Liver (tissue), 3 donors: ENCODE data around the gene TNFRSF1B.

Experiments
- FOXA1 ChIP-seq: IDR thresholded peaks from 2 replicates; pipeline ENCODE4 v1.6.1; 2016; ENCODE audit warnings: antibody characterized with exemption
- GABPA ChIP-seq, 2 donors: IDR thresholded peaks in 1 of 2; conservative IDR thresholded peaks in 1 of 2; 2 replicates each; pipeline ENCODE4 v1.6.1; 2016; ENCODE audit warnings: antibody characterized with exemption in 2 of 2, mild to moderate bottlenecking in 1 of 2, moderate library complexity in 1 of 2
- HNF4A ChIP-seq, 2 donors: conservative IDR thresholded peaks; 2 replicates each; pipeline ENCODE4 v1.6.1; 2016; ENCODE audit warnings: antibody characterized with exemption in 2 of 2, mild to moderate bottlenecking in 2 of 2
- RXRA ChIP-seq, 2 donors: IDR thresholded peaks; 2 replicates each; pipeline ENCODE4 v1.6.1; 2017 to 2018; ENCODE audit warnings: antibody characterized with exemption in 2 of 2, mild to moderate bottlenecking in 1 of 2
- SP1 ChIP-seq: IDR thresholded peaks from 2 replicates; pipeline ENCODE4 v1.6.1; 2018; ENCODE audit warnings: antibody characterized with exemption, mild to moderate bottlenecking
- TAF1 ChIP-seq: conservative IDR thresholded peaks from 2 replicates; pipeline ENCODE4 v1.6.1; 2016; ENCODE audit warnings: antibody characterized with exemption, mild to moderate bottlenecking
- YY1 ChIP-seq: IDR thresholded peaks from 2 replicates; pipeline ENCODE4 v1.6.1; 2016; ENCODE audit warnings: antibody characterized with exemption, mild to moderate bottlenecking
- TF ChIP-seq, protein P1 (sequence below): fragments of 150-350 bp; IDR thresholded peaks from 2 replicates; pipeline ENCODE4 v1.5.1; 2017; ENCODE audit warnings: improper control_type of control experiment, low read depth, low read length; ENCODE audit not compliant: missing input control
- TF ChIP-seq, protein P2 (sequence below): IDR thresholded peaks from 2 replicates; pipeline ENCODE4 v1.6.1; 2016; ENCODE audit warnings: antibody characterized with exemption
- TF ChIP-seq, protein P3 (sequence below): IDR thresholded peaks from 2 replicates; pipeline ENCODE4 v1.6.1; 2016; ENCODE audit warnings: antibody characterized with exemption
- TF ChIP-seq, protein P4 (sequence below): IDR thresholded peaks from 2 replicates; pipeline ENCODE4 v1.6.1; 2016; ENCODE audit warnings: antibody characterized with exemption, mild to moderate bottlenecking
- donor health status: healthy.
- donor health status: healthy.

DNA sequence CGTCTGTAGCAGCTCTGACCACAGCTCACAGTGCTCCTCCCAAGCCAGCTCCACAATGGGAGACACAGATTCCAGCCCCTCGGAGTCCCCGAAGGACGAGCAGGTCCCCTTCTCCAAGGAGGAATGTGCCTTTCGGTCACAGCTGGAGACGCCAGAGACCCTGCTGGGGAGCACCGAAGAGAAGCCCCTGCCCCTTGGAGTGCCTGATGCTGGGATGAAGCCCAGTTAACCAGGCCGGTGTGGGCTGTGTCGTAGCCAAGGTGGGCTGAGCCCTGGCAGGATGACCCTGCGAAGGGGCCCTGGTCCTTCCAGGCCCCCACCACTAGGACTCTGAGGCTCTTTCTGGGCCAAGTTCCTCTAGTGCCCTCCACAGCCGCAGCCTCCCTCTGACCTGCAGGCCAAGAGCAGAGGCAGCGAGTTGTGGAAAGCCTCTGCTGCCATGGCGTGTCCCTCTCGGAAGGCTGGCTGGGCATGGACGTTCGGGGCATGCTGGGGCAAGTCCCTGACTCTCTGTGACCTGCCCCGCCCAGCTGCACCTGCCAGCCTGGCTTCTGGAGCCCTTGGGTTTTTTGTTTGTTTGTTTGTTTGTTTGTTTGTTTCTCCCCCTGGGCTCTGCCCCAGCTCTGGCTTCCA, 40.1 kb downstream of the TNFRSF1B start:
- TF ChIP-seq, protein P1, sequence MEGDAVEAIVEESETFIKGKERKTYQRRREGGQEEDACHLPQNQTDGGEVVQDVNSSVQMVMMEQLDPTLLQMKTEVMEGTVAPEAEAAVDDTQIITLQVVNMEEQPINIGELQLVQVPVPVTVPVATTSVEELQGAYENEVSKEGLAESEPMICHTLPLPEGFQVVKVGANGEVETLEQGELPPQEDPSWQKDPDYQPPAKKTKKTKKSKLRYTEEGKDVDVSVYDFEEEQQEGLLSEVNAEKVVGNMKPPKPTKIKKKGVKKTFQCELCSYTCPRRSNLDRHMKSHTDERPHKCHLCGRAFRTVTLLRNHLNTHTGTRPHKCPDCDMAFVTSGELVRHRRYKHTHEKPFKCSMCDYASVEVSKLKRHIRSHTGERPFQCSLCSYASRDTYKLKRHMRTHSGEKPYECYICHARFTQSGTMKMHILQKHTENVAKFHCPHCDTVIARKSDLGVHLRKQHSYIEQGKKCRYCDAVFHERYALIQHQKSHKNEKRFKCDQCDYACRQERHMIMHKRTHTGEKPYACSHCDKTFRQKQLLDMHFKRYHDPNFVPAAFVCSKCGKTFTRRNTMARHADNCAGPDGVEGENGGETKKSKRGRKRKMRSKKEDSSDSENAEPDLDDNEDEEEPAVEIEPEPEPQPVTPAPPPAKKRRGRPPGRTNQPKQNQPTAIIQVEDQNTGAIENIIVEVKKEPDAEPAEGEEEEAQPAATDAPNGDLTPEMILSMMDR = no peak
- TF ChIP-seq, protein P2, sequence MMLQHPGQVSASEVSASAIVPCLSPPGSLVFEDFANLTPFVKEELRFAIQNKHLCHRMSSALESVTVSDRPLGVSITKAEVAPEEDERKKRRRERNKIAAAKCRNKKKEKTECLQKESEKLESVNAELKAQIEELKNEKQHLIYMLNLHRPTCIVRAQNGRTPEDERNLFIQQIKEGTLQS = no peak
- TF ChIP-seq GABPA (IDR thresholded peaks at IDR 0.05 in 1 of 2, conservative IDR thresholded peaks at IDR 0.05 in 1 of 2) = no peak
- TF ChIP-seq, protein P3, sequence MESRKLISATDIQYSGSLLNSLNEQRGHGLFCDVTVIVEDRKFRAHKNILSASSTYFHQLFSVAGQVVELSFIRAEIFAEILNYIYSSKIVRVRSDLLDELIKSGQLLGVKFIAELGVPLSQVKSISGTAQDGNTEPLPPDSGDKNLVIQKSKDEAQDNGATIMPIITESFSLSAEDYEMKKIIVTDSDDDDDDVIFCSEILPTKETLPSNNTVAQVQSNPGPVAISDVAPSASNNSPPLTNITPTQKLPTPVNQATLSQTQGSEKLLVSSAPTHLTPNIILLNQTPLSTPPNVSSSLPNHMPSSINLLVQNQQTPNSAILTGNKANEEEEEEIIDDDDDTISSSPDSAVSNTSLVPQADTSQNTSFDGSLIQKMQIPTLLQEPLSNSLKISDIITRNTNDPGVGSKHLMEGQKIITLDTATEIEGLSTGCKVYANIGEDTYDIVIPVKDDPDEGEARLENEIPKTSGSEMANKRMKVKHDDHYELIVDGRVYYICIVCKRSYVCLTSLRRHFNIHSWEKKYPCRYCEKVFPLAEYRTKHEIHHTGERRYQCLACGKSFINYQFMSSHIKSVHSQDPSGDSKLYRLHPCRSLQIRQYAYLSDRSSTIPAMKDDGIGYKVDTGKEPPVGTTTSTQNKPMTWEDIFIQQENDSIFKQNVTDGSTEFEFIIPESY = no peak
- TF ChIP-seq SP1 = no peak
- TF ChIP-seq TAF1 = no peak
- TF ChIP-seq FOXA1 = no peak
- TF ChIP-seq, protein P4, sequence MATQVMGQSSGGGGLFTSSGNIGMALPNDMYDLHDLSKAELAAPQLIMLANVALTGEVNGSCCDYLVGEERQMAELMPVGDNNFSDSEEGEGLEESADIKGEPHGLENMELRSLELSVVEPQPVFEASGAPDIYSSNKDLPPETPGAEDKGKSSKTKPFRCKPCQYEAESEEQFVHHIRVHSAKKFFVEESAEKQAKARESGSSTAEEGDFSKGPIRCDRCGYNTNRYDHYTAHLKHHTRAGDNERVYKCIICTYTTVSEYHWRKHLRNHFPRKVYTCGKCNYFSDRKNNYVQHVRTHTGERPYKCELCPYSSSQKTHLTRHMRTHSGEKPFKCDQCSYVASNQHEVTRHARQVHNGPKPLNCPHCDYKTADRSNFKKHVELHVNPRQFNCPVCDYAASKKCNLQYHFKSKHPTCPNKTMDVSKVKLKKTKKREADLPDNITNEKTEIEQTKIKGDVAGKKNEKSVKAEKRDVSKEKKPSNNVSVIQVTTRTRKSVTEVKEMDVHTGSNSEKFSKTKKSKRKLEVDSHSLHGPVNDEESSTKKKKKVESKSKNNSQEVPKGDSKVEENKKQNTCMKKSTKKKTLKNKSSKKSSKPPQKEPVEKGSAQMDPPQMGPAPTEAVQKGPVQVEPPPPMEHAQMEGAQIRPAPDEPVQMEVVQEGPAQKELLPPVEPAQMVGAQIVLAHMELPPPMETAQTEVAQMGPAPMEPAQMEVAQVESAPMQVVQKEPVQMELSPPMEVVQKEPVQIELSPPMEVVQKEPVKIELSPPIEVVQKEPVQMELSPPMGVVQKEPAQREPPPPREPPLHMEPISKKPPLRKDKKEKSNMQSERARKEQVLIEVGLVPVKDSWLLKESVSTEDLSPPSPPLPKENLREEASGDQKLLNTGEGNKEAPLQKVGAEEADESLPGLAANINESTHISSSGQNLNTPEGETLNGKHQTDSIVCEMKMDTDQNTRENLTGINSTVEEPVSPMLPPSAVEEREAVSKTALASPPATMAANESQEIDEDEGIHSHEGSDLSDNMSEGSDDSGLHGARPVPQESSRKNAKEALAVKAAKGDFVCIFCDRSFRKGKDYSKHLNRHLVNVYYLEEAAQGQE = no peak
- TF ChIP-seq YY1 = no peak
- no peak for TF ChIP-seq HNF4A (conservative IDR thresholded peaks at IDR 0.05)
- TF ChIP-seq RXRA (IDR thresholded peaks at IDR 0.05) = no peak
